GM19193 (cell line): ENCODE results near the gene CAMTA1.

Experiments used
- POLR2A ChIP-seq: IDR thresholded peaks from 4 replicates; pipeline ENCODE4 v1.6.1; 2011; ENCODE audit not compliant: insufficient read depth, insufficient read length; ENCODE audit errors: extremely low read depth

CAMTA1 gene

GRCh38 chr1:7335224-7335879, 550.1 kb downstream of the CAMTA1 start:
- TF ChIP-seq POLR2A = no peak

GRCh38 chr1:7338439-7338838, 553.2 kb downstream of the CAMTA1 start:
- no peak for TF ChIP-seq POLR2A

DNA sequence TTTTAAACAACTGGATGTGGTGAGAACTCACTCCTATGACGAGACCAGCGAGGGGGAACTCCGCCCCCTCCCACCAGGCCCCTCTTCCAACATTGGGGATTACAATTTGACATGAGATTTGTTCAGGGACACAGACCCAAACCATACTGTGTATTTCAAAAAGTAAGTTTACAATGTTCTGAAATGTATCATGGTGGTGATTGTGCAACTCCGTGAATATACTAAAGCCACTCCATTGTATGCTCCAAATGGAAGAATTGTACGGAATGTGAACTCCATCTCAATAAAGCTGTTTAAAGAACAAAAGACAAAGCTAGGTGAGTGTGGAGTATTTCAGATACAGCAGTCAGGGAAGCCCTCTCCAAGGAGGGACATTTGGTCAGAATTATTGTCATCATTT, 553.8 kb downstream of the CAMTA1 start:
- TF ChIP-seq POLR2A = no peak

DNA sequence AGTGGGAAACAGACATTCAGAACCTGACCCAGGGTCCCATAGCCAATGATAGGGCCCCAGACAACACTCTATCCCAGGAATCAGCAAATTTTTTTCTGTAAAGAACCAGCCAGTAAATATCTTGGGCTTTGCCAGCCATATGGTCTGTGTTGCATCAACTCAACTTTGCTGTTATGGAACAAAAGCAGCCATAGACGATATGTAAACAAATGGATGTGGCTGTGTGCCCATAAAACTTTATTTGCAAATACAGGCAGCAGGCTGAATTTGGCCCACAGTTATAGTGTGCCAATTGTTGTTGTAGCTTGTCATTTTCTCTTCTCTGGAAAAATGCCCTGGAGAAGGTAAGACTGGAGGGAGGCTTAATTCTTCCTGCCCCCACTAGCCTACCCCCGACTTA, 554.7 kb downstream of the CAMTA1 start:
- no peak for TF ChIP-seq POLR2A

GRCh38 chr1:7341145-7341905, 556.1 kb downstream of the CAMTA1 start:
- no peak for TF ChIP-seq POLR2A

DNA sequence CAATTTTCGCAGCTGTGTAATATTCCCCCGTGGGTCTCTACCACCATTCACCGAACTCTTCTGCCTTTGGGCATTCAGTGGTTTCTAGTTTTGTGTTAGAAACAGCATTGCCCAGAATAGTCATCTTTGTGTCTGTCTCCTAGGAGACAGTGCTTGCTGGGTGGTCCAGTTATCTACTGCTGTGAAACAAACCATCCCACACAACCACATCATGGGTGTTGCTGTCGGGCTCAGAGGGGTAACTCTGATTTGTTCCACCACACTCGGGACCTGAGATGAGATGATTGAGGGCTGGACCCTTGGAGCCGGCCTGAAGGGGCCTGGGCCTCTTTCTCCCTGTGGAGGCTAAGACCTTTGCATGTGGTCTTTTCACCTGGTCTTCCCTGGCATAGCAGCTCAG, 558.6 kb downstream of the CAMTA1 start:
- TF ChIP-seq POLR2A = no peak

GRCh38 chr1:7344299-7344698, 559.0 kb downstream of the CAMTA1 start:
- TF ChIP-seq POLR2A = no peak

DNA sequence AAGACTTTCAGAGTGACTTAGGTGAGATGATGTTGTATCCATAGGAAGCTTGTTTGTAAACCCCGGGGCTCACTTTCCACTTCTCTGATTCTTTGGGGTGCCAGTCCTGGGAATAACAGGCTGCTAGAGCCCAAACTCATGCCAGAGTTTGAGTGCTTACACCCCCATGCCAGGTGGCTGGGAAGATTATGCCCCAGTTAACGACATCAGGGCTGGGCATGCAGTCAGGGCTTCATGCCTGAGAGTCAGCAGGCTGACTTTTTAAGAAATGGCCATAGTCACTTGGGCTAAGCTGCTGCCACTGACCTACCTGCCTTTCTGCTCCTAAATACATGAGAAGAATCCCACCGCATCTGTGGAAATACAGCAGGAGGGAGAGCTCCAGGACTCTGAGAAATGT, 560.3 kb downstream of the CAMTA1 start:
- TF ChIP-seq POLR2A = no peak

DNA sequence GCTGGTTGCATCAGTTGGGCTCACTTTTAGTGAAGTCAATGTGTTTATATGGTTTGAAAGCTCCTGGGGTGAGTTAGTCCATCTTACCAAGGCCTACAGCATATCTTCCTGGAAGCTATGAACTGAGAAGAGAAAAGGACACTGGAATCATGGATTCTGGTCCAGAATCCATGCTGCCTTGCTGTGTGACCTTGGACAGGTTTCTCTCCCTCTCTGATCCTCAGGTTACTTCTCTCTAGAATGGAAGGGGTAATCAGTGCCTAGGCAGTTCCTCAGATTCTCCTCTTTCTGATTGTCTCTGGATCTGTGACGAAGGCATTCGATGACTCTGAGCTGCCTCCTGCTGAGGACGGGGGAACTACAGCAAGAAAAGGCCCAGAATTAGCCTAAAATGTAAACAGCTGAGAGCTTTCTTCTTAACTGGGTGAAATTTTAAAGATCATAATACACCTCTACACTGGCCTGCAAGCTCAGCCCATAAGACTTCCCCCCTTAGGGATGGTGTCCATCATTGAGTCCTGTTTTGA, 560.9 kb downstream of the CAMTA1 start:
- no peak for TF ChIP-seq POLR2A

GRCh38 chr1:7346600-7347570, 561.6 kb downstream of the CAMTA1 start:
- TF ChIP-seq POLR2A = no peak

DNA sequence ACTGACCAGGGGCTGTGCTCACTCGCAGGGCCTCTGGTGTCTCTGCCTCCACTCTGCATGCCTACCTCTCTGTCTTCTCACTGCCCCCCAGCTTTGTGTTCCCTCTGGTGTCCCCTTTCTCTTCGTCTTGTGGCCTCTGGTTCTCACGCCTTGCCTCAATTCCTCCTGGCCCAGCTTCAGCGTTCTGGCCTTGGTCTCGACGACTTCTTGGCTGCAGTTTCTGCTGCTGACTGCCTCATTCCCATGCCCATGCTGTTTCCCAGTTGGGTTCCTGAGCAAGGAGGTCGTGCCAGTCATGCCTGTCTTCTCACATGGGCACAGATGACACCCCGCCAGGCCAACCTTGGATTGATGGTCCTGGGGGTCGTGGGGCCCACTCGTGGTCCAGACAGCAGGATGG, 562.8 kb downstream of the CAMTA1 start:
- TF ChIP-seq POLR2A = no peak

DNA sequence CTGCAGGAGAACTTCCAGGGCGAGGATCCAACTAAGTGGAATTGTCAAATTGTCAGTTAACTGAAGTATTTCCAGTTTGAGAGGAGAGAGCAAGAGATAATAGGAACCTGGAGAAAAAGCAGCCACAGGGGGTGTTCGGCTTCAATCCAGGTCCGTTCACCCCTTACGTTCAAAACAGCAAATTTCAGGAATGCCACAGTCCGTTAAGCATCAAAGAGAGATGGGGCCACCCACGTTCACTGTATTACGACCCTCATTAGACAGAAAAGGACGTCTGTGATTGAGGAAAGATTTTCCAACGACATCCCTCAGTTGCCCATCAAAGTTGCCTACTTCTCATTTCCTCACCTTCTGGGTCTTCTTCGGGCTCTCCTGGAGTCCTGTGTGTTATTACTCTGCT, 563.3 kb downstream of the CAMTA1 start:
- TF ChIP-seq POLR2A = no peak

DNA sequence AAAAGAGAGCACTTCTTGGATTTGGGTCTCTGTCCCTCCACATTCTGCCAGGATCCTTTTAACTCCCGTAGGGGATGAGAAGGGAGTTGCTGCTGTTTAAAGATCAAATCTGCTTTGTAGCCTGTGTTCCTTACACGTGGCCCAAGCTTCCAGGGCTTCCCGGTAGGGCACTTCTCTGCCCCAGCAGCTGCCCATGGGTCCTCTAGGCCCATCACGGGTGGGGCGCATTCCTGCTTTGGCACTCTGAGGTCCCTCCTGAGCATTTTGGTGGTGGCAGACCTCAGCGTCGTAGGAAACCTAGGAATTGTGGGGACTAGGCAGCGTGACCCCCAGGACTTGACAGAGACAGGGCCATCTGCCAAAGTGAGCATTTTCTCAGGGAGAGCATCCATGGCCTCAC, 565.5 kb downstream of the CAMTA1 start:
- TF ChIP-seq POLR2A = no peak

DNA sequence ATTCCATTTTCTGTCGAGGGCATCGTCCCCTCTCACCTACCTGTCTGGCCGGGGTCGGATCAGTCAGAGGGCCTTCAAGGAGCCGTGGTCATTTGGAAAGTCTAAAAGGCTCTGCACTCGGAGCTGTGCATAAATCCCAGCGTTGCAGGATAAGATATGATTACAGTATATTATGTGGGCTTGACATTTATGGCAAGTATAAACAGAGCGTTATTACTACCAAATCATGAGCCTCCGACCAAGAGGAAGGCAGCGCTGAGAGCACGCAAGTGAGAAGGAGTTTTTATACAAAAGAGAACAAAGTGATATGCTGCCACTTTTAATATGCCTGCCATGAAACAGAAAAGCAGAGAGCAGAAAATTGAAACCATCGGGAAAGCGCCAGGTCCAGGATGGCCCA, 566.4 kb downstream of the CAMTA1 start:
- TF ChIP-seq POLR2A = no peak

DNA sequence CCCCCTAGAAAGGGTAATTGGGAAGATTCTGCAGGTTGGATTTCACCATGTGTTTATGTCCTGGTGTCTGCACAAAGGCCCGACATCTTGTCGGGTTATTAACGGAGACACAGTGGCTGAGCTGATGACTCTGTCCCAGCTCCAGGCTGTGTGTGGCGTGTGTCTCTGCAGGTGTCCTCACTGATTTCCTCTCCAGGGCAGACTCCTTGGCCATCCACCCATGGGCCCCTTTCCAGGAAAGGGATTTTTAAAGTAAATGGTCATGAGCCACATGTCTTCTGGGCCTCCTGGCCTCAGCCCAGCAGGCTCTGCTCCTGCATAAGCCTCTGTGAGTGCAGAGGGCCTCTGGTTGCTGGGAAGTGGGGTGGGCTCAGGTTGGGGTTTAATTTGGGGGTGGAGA, 567.1 kb downstream of the CAMTA1 start:
- no peak for TF ChIP-seq POLR2A

DNA sequence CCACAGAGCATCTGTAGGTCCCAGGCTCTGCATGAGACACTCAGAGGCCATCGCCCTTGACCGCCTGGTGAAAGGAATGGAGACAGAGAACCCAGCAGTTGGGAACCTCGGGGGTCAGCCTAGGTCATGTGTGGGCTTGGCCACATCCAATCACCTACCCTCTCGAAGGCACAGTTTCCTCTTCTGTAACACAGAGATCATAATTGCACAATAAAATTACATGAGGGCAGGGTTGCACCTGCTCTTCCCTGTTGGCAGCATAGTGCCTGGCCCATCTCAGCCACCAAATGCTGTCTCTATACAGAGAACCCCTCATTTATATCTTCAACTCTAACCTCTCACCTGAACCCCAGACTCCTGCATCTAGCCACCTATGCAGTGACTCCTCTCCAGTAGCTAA, 567.7 kb downstream of the CAMTA1 start:
- no peak for TF ChIP-seq POLR2A

DNA sequence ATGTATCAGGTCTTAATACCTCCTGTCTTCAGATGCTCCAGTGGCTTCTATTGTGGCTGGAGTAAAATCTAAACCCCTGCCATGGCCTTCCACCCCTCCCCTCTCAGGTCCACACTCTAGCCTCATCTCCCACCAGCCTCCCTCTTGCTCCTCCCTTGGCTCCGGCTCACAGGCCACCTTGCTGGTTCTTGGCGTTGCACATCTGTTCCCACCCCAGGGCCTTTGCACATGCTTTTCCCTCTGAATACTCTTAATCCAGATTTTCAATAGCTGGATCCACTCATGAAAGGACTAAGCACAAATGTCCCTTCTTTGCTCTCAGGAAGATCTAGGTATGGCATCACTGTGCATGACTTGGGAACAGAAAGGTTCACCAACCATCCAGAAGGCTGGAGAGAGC, 570.4 kb downstream of the CAMTA1 start:
- TF ChIP-seq POLR2A = no peak
